GM12878 (cell line): Measurements from ENCODE around the gene RAE1. TPM values are rescaled to one million over a fixed set of nuclear protein-coding genes. Genes with fewer than 3 reads are reported as not detected.

Experiments
- ATAC-seq: fragments of 200-7000 bp; cut with Tn5 transposase; 3 replicates; pipeline ENCODE4 v1.9.1; 2020; ENCODE audit warnings: mild to moderate bottlenecking, moderate library complexity
- BruUV-seq: library from RNA; stranded (reverse); fragments of 400-500 nt; replicated peaks from 2 replicates; lab custom pipeline; 2021; lab: Mats Ljungman, UMichigan
- CTCF ChIA-PET: fragments of 300-600 bp; sonication (Branson Sonifier 250); formaldehyde crosslinking; extraction: SDS; loops from one replicate; lab custom pipeline; 2021; ENCODE audit warnings: inconsistent platforms; lab: Yijun Ruan, JAX
- POLR2A ChIA-PET: fragments of 350-600 bp; formaldehyde crosslinking; extraction: SDS; loops from one replicate; lab custom pipeline; 2021; ENCODE audit warnings: inconsistent platforms; lab: Charles Lee
- RAD21 ChIA-PET: fragments of 300-600 bp; sonication (Branson Sonifier 250); formaldehyde crosslinking; loops from one replicate; lab custom pipeline; 2023; ENCODE audit warnings: antibody characterized with exemption; ENCODE audit not compliant: unreplicated experiment; lab: Charles Lee
- SMC1A ChIA-PET: fragments of 300-600 bp; sonication (Branson Sonifier 250); formaldehyde crosslinking; loops from one replicate; lab custom pipeline; 2023; ENCODE audit not compliant: unreplicated experiment, uncharacterized antibody; lab: Charles Lee
- DNase-seq: peaks from one replicate; pipeline ENCODE4 v3.0.0-alpha.2; 2011; ENCODE audit warnings: low read depth, low spot score
- FAIRE-seq: peaks from 3 replicates; lab custom pipeline; 2011; peaks lifted over from hg19 to GRCh38; lab: Jason Lieb, UNC
- H2AFZ ChIP-seq: 2 replicates; pipeline ENCODE4 v1.6.0; 2011; ENCODE audit warnings: low read depth, low read length, control low read depth; ENCODE audit not compliant: control insufficient read depth
- H3K27ac ChIP-seq: 2 replicates; pipeline ENCODE4 v1.5.1; 2011; ENCODE audit warnings: control low read depth; ENCODE audit not compliant: control insufficient read depth, insufficient read depth
- H3K27me3 ChIP-seq, 2 experiments: replicated peaks in 1 of 2; 2 replicates each; pipeline versions ENCODE4 v1.6.0 to v1.6.1; 2011; ENCODE audit warnings: low read length in 1 of 2; ENCODE audit not compliant: control insufficient read depth in 2 of 2, insufficient read depth in 2 of 2
- H3K36me3 ChIP-seq, 2 experiments: 2 replicates each; pipeline ENCODE4 v1.5.1; 2011; ENCODE audit warnings: low read length in 1 of 2; ENCODE audit not compliant: control insufficient read depth in 2 of 2, insufficient read depth in 2 of 2
- H3K4me1 ChIP-seq: 2 replicates; pipeline ENCODE4 v1.6.1; 2011; ENCODE audit warnings: mild to moderate bottlenecking, low read length, moderate library complexity, mixed read lengths; ENCODE audit not compliant: control insufficient read depth, insufficient read depth
- H3K4me2 ChIP-seq: 2 replicates; pipeline ENCODE4 v1.6.0; 2011; ENCODE audit warnings: control low read depth; ENCODE audit not compliant: control insufficient read depth, insufficient read depth
- H3K4me3 ChIP-seq: fragments of 200-600 bp; sonication (generic); 2 replicates; pipeline ENCODE4 v1.5.1; 2016
- H3K79me2 ChIP-seq: 2 replicates; pipeline ENCODE4 v1.6.0; 2011; ENCODE audit warnings: low read length; ENCODE audit not compliant: control insufficient read depth, insufficient read depth
- H3K9ac ChIP-seq: 2 replicates; pipeline ENCODE4 v1.8.0; 2011; ENCODE audit warnings: low read length, control low read depth, mixed read lengths; ENCODE audit not compliant: control insufficient read depth, insufficient read depth
- H3K9me3 ChIP-seq: replicated peaks from 3 replicates; pipeline ENCODE4 v1.5.1; 2011; ENCODE audit warnings: mild to moderate bottlenecking, low read length; ENCODE audit not compliant: control insufficient read depth, insufficient read depth
- H4K20me1 ChIP-seq: 2 replicates; pipeline ENCODE4 v1.6.0; 2011; ENCODE audit not compliant: control insufficient read depth, insufficient read depth
- EED ChIP-seq: sonication (generic); IDR thresholded peaks from 2 replicates; pipeline ENCODE4 v1.6.1; 2016; ENCODE audit warnings: antibody characterized with exemption, low read depth
- FOXK2 ChIP-seq: fragments of 450-650 bp; IDR thresholded peaks from 2 replicates; pipeline ENCODE4 v1.6.1; 2017; ENCODE audit warnings: mild to moderate bottlenecking, moderate library complexity
- FOXM1 ChIP-seq: IDR thresholded peaks from 2 replicates; pipeline ENCODE4 v1.6.1; 2012; ENCODE audit warnings: low read depth, mild to moderate bottlenecking, inconsistent platforms, low read length, moderate library complexity
- GATAD2B ChIP-seq: fragments of 450-650 bp; conservative IDR thresholded peaks from 2 replicates; pipeline ENCODE4 v1.6.1; 2017; ENCODE audit warnings: low read depth, mild to moderate bottlenecking, moderate library complexity
- HDGF ChIP-seq: fragments of 450-650 bp; IDR thresholded peaks from 2 replicates; pipeline ENCODE4 v1.6.1; 2016; ENCODE audit warnings: antibody characterized with exemption
- MTA2 ChIP-seq: fragments of 450-650 bp; IDR thresholded peaks from 2 replicates; pipeline ENCODE4 v1.6.1; 2016; ENCODE audit warnings: low read depth, mild to moderate bottlenecking, moderate library complexity
- NFYA ChIP-seq: IDR thresholded peaks from 2 replicates; pipeline ENCODE4 v1.6.1; 2011; ENCODE audit warnings: low read depth, mild to moderate bottlenecking, low read length, improper control_type of control experiment, borderline replicate concordance
- PAX5 ChIP-seq: IDR thresholded peaks from 2 replicates; pipeline ENCODE4 v1.6.1; 2011; ENCODE audit warnings: low read depth, low read length, borderline replicate concordance
- PKNOX1 ChIP-seq: fragments of 450-650 bp; IDR thresholded peaks from 2 replicates; pipeline ENCODE4 v1.6.1; 2016; ENCODE audit warnings: mild to moderate bottlenecking
- POLR2A ChIP-seq: IDR thresholded peaks from 2 replicates; pipeline ENCODE4 v1.6.1; 2011; ENCODE audit warnings: low read depth, mild to moderate bottlenecking, low read length
- SMARCA5 ChIP-seq: fragments of 450-650 bp; IDR thresholded peaks from 2 replicates; pipeline ENCODE4 v1.6.1; 2017; ENCODE audit warnings: mild to moderate bottlenecking
- SP1 ChIP-seq: IDR thresholded peaks from one replicate; pipeline ENCODE4 v1.6.1; 2011; ENCODE audit warnings: low read depth, low read length
- YBX1 ChIP-seq: fragments of 450-650 bp; IDR thresholded peaks from 2 replicates; pipeline ENCODE4 v1.6.1; 2016; ENCODE audit warnings: antibody characterized with exemption
- ZNF24 ChIP-seq: fragments of 450-650 bp; IDR thresholded peaks from 2 replicates; pipeline ENCODE4 v1.6.1; 2017; ENCODE audit warnings: antibody characterized with exemption, mild to moderate bottlenecking
- WGBS: methylation state at CpG from one replicate; pipeline ENCODE4 v1.1.6; 2016; ENCODE audit warnings: low lambda C conversion rate; ENCODE audit not compliant: insufficient replicate concordance, insufficient coverage; ENCODE audit errors: missing lambda C conversion rate; 5-methylcytosine and 5-hydroxymethylcytosine counted together
- in situ Hi-C: fragments of 300-500 bp; cut with MboI; formaldehyde crosslinking; loops from 9 replicates; pipeline ENCODE4 v1.14.3; 2018; ENCODE audit warnings: mixed read lengths
- intact Hi-C: fragments of 100-400 bp; cut with micrococcal nuclease; formaldehyde crosslinking; loops from one replicate; pipeline ENCODE4 v1.14.2; 2022; ENCODE audit not compliant: unreplicated experiment
- polyA plus RNA-seq, 11 experiments: library from polyadenylated mRNA; depleted of rRNA in 4 of 11; unstranded in 6 of 11; stranded (reverse) in 5 of 11; fragments of >200 nt; fragmentation: Nextera tagmentation in 4 of 11; fragmentation: Illumina TruSeq in 1 of 11; extraction: Ambion mirVana in 4 of 11; extraction: Trizol in 1 of 11; gene quantifications; 1 replicate in 1 of 11; 2 replicates in 10 of 11; pipeline versions ENCODE4 v1.2.1 to v1.2.3, GENCODE V29; 2011 to 2016; ENCODE audit warnings: inconsistent platforms in 2 of 11, missing spikeins in 2 of 11, low read depth in 1 of 11
- total RNA-seq, 4 experiments: library from RNA; depleted of rRNA in 3 of 4; stranded (reverse); fragments of >200 nt in 3 of 4; fragmentation: Illumina TruSeq in 1 of 4; extraction: Trizol in 1 of 4; gene quantifications; 2 replicates each; pipeline versions ENCODE4 v1.2.1 to v1.2.3, GENCODE V29; 2013 to 2021
- TF ChIP-seq, protein P1 (sequence below): IDR thresholded peaks from 2 replicates; pipeline ENCODE4 v1.6.1; 2011; ENCODE audit warnings: mild to moderate bottlenecking, low read depth, low read length, moderate library complexity; ENCODE audit not compliant: insufficient replicate concordance
- TF ChIP-seq, protein P2 (sequence below): IDR thresholded peaks from 2 replicates; pipeline ENCODE4 v1.6.1; 2012; ENCODE audit warnings: low read length, inconsistent platforms
- TF ChIP-seq, protein P3 (sequence below): IDR thresholded peaks from 2 replicates; pipeline ENCODE4 v1.6.1; 2012; ENCODE audit warnings: low read depth, low read length, improper control_type of control experiment
- TF ChIP-seq, protein P4 (sequence below), 3 experiments: IDR thresholded peaks in 2 of 3; conservative IDR thresholded peaks in 1 of 3; 2 replicates each; pipeline ENCODE4 v1.5.1; 2011; ENCODE audit warnings: low read depth in 3 of 3, low read length in 3 of 3, mild to moderate bottlenecking in 3 of 3, control low read depth in 2 of 3, moderate library complexity in 2 of 3, inconsistent platforms in 1 of 3, mixed read lengths in 1 of 3; ENCODE audit not compliant: control insufficient read depth in 2 of 3, insufficient read depth in 1 of 3; ENCODE audit errors: extremely low read depth in 1 of 3

RAE1 gene
- total and polyA plus RNA-seq, 10 of the 15 experiments (the other 5 are each of a cell fraction or from before 2014, with no cell fraction given) = 28.7 to 107 (median 49.3) TPM

- Histone ChIP-seq H3K27ac (no peak overlapping the region), H2AFZ (no peak overlapping the region), H3K36me3 (no peaks in the 10 kb centered on the region), H3K4me3 (no peak overlapping the region), H4K20me1 (no peaks in the 10 kb centered on the region), H3K79me2 (no peaks in the 10 kb centered on the region), H3K9me3 (no peaks in the 10 kb centered on the region), H3K27me3 (no peaks in the 10 kb centered on the region; a peak in 1 of 4 replicates), H3K4me2 (no peak overlapping the region), H3K4me1 (peaks cover 17% of the 10 kb centered on the region), H3K9ac (no peak overlapping the region)
- SMC1A ChIA-PET = no interaction called here
- FAIRE-seq (no peak), ATAC-seq (no peak; the same call in 2 of the 3 replicates), DNase-seq (no peak)
- intact Hi-C loops (no loop called here), in situ Hi-C loops (no loop called here)
- BruUV-seq = no TSS peak
- POLR2A ChIA-PET = interaction anchor here (1.0 kb wide), 1 partner anchor 12 kb away, joined by 3 read pairs; no protein-coding TSS in a partner anchor
- CTCF ChIA-PET = no interaction called here
- RAD21 ChIA-PET = no interaction called here
- 71% methylated on average over 26 of the region's 26 CpGs for WGBS
- TF ChIP-seq MTA2 = no peak
- TF ChIP-seq EED = no peak
- no peak for TF ChIP-seq NFYA
- TF ChIP-seq YBX1 = no peak
- no peak for TF ChIP-seq FOXK2
- no peak for TF ChIP-seq SMARCA5
- TF ChIP-seq, protein P1, sequence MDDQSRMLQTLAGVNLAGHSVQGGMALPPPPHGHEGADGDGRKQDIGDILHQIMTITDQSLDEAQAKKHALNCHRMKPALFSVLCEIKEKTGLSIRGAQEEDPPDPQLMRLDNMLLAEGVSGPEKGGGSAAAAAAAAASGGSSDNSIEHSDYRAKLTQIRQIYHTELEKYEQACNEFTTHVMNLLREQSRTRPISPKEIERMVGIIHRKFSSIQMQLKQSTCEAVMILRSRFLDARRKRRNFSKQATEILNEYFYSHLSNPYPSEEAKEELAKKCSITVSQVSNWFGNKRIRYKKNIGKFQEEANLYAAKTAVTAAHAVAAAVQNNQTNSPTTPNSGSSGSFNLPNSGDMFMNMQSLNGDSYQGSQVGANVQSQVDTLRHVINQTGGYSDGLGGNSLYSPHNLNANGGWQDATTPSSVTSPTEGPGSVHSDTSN = no peak
- TF ChIP-seq, protein P2, sequence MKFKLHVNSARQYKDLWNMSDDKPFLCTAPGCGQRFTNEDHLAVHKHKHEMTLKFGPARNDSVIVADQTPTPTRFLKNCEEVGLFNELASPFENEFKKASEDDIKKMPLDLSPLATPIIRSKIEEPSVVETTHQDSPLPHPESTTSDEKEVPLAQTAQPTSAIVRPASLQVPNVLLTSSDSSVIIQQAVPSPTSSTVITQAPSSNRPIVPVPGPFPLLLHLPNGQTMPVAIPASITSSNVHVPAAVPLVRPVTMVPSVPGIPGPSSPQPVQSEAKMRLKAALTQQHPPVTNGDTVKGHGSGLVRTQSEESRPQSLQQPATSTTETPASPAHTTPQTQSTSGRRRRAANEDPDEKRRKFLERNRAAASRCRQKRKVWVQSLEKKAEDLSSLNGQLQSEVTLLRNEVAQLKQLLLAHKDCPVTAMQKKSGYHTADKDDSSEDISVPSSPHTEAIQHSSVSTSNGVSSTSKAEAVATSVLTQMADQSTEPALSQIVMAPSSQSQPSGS = no peak
- no peak for TF ChIP-seq FOXM1
- no peak for TF ChIP-seq PAX5
- no peak for TF ChIP-seq GATAD2B
- TF ChIP-seq, protein P3, sequence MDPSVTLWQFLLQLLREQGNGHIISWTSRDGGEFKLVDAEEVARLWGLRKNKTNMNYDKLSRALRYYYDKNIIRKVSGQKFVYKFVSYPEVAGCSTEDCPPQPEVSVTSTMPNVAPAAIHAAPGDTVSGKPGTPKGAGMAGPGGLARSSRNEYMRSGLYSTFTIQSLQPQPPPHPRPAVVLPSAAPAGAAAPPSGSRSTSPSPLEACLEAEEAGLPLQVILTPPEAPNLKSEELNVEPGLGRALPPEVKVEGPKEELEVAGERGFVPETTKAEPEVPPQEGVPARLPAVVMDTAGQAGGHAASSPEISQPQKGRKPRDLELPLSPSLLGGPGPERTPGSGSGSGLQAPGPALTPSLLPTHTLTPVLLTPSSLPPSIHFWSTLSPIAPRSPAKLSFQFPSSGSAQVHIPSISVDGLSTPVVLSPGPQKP = no peak
- no peak for TF ChIP-seq POLR2A
- TF ChIP-seq HDGF = no peak
- no peak for TF ChIP-seq ZNF24
- TF ChIP-seq PKNOX1 = no peak
- TF ChIP-seq, protein P4, sequence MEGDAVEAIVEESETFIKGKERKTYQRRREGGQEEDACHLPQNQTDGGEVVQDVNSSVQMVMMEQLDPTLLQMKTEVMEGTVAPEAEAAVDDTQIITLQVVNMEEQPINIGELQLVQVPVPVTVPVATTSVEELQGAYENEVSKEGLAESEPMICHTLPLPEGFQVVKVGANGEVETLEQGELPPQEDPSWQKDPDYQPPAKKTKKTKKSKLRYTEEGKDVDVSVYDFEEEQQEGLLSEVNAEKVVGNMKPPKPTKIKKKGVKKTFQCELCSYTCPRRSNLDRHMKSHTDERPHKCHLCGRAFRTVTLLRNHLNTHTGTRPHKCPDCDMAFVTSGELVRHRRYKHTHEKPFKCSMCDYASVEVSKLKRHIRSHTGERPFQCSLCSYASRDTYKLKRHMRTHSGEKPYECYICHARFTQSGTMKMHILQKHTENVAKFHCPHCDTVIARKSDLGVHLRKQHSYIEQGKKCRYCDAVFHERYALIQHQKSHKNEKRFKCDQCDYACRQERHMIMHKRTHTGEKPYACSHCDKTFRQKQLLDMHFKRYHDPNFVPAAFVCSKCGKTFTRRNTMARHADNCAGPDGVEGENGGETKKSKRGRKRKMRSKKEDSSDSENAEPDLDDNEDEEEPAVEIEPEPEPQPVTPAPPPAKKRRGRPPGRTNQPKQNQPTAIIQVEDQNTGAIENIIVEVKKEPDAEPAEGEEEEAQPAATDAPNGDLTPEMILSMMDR (IDR thresholded peaks at IDR 0.05 in 2 of 3, conservative IDR thresholded peaks at IDR 0.05 in 1 of 3; ENCODE audit: control insufficient read depth in 2 of 3, extremely low read depth in 1 of 3, insufficient read depth in 1 of 3, low read depth in 3 of 3, low read length in 3 of 3) = no peak
- TF ChIP-seq SP1 = no peak
Observed at GRCh38 chr20:57421253-57422220, 70.5 kb downstream of the RAE1 start.
